ENCODE results near the gene INAFM1.
"Not testable (repeated sequence)": the region's sequence is repeated elsewhere in the genome, so short reads cannot be mapped to it uniquely, and the experiment has no call there.

Gene INAFM1

DNA sequence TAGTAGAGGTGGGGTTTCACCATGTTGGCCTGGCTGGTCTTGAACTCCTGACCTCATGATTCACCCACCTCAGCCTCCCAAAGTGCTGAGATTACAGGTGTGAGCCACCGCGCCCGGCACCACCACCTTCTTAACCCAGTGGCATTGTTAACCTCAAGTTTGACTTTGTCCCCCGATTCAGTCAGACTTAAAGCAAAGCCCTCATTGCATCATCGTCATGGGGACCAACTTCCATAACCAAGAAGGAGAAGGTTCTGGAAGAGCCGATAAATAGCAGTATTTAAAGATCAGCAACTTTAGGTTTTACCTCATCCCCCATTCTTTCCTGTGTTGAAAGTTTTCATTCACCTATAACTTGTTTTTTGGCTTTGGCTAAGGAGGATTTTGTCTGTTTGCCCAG lies 6.7 kb upstream of the INAFM1 start:
- no peak for DNase-seq (ENCODE audit: low spot score)

- DNase-seq (ENCODE audit: low spot score) = no peak
Observed at GRCh38 chr19:47269596-47269995, 5.1 kb upstream of the INAFM1 start.

GRCh38 chr19:47270408-47270807 lies 4.3 kb upstream of the INAFM1 start:
- no peak for DNase-seq (ENCODE audit: low spot score)

GRCh38 chr19:47271949-47272348 lies 2.7 kb upstream of the INAFM1 start:
- no peak for DNase-seq (ENCODE audit: low spot score)

DNA sequence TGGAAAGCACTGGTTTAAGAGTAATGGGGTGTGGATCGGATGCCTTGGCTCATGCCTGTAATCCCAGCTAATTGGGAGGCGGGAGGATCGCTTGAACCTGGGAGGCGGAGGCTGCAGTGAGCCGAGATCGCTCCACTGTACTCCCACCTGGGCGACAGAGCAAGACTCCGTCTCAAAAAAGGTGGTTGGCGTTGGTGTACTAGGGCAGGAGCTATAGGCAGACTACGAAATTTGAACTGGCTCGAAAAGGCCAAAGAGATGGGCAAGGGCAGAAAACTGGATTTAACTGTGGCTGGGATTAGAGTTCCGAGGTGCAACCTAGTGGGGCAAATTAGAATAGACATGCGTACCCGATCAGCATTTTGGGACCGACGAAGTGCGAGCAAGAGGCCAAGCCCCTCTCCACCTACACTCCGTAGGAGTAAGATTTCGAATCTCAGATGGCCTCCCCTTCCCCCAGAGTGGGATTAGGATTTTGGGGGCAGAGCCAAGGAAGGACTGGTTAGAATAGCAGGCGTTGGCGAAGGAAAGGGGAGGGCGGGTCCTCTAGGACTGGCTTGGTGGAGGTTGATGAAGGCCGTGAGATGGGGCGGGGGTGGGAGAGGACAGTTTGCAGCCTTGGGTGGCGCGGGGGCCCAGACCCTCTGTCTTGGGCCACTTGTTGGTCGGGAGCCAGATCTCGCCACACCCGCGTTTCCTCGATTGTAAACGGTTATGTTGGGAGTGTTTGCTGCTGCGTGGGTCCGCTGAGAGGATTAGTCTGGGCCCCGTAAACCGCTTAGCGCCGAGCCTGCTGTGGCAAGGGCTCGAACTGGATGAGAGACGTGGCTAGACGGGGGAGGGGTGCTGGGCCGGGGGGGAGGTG lies 2.0 kb upstream of the INAFM1 start:
- peak; percentile 58 for DNase-seq (ENCODE audit: low spot score)

DNA sequence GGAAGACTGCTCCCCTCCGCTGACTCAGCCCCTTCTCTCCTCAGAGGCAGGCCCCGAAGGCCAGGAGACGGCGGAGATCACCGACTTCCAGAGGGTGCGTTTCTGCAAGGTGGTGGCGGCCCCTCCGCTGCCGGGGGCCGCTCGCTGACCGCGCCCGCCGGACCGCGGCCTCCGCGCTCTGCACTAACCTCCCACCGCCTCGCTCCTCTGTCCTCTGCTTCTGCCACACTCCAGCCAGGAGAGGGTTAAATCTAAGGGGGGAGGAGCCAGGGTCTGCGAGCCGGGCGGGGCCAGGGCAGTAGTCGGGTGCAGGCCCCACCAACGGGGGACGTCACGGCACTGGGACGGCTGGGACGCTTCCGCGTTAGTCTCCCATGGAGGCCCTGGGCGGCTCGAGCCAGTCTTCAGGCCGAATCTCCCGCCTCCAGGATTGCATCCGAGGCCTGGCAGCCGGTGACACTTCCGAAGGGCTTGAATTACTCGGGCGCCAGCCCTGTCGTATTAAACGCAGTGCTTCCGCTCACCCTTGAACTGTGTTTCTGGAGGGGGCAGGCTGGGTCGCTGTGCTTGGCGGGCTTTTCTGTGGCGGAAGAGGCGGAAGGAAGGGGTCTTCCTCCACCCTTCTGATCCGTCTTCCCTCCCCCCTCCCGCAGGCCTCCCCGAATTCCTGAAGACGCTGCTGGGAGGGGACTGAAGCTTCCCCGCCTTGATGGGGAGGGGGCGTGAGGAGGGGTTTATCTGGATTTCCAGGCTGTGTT lies 1.2 kb upstream of the INAFM1 start:
- peak; percentile 93 for DNase-seq (ENCODE audit: low spot score)

DNA sequence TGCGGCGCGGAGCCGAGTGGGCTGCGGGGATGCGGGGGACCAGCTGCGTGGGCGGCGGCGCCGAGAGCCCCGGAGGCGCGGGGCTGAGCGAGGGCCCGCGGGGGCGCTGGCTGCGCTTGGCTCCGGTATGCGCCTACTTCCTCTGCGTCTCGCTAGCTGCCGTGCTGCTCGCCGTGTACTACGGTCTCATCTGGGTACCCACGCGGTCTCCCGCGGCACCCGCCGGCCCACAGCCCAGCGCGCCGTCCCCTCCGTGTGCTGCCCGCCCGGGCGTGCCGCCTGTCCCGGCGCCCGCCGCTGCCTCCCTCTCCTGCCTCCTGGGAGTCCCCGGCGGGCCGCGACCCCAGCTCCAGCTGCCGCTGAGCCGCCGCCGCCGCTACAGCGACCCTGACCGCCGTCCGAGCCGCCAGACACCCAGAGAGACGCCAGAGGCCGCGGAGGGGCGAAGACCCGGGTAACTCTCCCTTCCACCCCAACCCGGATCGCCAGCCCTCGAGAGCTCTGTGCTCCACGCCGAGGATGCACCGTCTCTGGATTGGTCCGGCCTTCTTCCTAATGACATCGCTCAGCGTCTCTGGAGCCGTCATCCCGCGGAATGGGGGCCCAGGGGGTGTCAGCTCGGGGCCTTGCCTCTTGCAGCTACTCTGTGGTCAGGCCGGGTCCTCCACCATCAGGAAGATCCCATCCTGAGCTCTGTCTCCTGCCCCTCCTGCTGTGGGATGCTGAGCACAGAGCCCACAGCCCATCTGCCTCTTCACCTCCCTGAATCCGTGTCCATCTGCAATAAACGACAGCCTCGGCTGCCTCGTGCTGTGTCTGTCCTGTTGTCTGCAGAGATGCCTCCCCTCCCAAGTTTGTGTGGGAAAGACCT lies 441 bp downstream of the INAFM1 start:
- peak; percentile 11 for DNase-seq (ENCODE audit: low spot score)

DNA sequence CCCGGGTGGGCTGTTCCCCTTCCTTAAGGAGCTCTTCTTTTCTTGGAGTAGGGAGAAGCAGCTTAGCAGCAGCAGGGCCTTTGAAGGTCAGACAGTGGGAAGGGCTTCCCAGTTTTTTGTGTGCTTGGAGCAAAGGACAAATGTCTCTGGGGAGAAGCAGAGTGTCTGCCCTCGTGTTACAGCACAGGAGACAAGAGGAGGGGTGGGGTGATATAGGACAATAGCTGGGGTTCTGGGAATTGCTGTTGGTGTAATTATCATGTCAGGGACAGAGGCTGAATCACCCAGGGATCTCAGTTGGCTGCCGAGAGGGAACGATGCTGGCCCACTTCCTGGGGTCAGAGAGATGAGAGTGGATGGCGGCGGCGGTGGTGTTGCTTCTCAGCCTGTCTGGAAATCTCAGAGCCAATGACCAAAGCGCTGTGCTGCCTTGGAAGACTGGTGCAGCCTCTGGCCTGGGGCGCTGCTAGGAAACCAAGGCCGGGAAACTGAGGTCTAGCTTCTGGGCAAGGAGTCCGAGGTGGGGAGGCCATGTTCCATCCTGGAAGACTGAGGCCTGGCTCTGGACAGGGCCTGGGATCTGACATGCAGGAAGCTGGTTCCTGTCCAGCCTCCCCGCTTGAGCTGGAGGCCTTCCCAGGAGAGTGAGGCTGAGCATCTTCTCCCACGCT lies 1.2 kb downstream of the INAFM1 start:
- DNase-seq (ENCODE audit: low spot score) = peak; percentile 32

DNA sequence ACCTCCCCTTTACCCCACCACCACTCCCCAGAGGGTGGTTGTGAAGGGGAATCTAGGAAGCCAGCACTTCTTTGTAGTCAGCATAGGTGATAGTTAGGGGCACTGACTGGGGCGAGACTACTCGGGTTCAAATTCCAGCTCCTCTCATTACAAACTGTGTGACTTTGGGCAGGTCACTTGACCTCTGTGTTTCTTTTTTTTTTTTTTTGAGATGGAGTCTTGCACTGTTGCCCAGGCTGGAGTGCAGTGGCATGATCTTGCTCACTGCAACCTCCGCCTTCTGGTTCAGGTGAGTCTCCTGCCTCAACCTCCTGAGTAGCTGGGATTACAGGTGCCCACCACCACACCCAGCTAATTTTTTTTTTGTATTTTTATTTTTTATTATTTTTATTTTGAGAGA lies 1.8 kb downstream of the INAFM1 start:
- DNase-seq (ENCODE audit: low spot score) = not testable (repeated sequence)

DNA sequence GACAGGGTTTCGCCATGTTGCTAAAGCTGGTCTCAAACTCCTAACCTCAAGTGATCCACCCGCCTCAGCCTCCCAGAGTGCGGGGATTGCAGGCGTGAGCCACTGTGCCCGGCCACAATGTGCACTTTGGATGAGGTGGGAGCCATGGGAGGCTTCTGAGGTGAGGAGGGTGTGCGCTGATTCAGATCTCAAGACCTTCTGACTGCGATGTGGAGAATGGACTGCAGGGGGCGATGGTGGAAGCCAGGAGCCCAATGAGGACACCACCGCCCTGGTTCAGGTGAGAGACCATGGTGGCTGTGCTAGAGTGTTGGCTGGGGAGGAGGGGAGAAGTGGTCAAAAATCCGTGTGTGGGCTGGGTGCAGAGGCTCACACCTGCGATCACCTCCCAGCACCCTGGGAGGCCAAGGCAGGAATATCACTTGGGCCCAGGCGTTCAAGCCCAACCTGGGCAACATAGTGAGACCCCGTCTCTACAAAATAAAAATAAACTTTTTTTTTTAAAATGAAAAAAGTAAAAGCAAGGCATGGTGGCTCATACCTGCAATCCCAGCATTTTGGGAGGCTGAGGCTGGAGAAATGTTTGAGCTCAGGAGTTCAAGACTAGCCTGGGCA lies 5.6 kb downstream of the INAFM1 start:
- peak; percentile 23 for DNase-seq (ENCODE audit: low spot score)

- DNase-seq (ENCODE audit: low spot score) = no peak
Observed at GRCh38 chr19:47283405-47284059, 8.8 kb downstream of the INAFM1 start.

DNA sequence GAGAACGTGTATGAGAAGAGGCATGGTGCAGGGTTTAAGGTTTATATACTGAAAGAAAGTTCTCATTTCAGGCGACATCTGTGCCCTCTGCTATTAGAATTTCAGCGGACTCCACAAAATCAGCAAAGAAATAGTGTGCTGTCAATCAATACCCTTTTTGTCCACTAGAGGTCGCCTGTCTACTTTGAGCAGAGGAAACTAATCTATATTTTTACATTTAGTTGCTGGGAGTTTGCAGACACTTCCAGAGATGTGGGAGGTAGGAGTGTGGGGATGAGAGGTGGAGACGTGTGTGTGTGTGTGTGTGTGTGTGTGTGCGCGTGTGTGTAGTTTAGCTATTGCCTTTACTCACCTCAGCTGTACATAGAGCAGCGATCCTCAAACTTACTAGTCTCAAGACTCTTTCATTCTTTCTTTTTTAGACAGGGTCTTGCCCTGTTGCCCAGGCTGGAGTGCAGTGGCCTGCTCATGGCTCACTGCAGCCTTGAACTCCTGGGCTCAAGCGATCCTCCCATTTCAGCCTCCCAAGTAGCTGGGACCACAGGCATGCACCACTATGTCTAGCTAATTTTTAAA lies 9.7 kb downstream of the INAFM1 start:
- peak; percentile 33 for DNase-seq (ENCODE audit: low spot score)

DNA sequence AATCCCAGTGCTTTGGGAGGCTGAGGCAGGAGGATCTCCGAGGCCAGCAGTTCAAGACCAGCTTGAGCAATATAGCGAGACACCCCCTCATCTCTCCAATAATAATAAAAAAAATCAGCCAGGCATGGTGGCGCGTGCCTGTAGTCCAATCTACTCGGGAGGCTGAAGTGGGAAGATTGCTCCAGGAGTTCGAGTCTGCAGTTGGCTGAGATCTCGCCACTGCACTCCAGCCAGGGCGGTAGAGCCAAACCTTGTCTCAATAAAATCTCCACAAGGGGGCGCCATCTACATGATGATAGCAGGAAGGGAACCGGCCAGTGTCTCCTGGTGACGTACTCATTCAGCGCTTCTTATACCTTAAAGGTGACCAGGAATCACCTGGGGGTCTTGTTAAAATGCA lies 21.4 kb downstream of the INAFM1 start:
- peak; percentile 80 for DNase-seq (ENCODE audit: low spot score)

DNA sequence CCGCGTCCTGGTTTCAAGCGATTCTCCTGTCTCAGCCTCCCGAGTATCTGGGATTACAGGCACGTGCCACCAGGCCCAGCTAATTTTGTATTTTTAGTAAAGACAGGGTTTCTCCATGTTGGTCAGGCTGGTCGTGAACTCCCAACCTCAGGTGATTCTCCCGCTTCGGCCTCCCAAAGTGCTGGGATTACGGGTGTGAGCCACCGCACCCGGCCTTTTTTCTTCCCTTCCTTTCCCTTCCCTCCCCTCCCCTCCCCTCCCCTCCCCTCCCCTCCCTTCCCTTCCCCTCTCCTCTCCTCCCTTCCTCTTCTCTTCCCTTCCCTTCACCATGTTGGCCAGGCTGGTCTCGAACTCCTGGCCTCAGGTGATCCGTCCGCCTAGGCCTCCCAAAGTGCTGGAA lies 26.2 kb downstream of the INAFM1 start:
- DNase-seq (ENCODE audit: low spot score) = not testable (repeated sequence)

DNA sequence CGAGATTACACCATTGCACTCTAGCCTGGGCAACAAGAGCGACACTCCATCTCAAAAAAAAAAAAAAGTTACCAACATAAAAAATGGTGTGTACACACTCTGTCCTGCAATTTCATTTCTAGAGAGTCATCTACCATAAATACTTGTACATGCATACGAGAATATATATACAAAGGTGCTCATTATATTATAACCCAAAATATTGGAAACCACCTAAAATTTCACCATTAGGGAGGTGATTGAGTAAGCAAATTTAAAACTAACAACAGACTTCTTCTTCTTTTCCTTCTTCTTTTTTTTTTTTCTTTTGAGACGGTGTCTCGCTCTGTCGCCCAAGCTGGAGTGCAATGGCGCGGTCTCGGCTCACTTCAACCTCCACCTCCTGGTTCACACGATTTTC lies 27.6 kb downstream of the INAFM1 start:
- no peak for DNase-seq (ENCODE audit: low spot score)

GRCh38 chr19:47303966-47304365 lies 29.3 kb downstream of the INAFM1 start:
- no peak for DNase-seq (ENCODE audit: low spot score)

GRCh38 chr19:47305309-47305751 lies 30.6 kb downstream of the INAFM1 start:
- peak; percentile 91 for DNase-seq (ENCODE audit: low spot score)

- DNase-seq (ENCODE audit: low spot score) = no peak
Observed at GRCh38 chr19:47306303-47306702, 31.6 kb downstream of the INAFM1 start.

DNA sequence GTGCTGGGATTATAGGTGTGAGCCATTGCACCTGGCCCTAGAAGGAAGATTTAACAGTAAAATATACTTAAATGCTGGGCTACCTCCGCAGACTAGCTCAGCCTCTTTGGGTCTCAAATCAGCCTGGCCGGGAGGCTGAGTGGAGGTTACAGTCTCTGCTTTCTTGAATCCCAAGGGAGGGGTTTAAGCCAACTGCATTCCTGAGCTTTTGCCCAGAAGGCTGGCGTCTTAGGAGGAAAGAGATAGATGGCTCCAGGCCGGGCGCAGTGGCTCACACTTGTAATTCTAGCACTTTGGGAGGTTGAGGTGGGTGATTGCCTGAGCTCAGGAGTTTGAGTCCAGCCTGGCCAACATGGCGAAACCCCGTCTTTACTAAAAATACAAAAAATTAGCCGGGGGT lies 34.4 kb downstream of the INAFM1 start:
- DNase-seq (ENCODE audit: low spot score) = peak; percentile 34

DNA sequence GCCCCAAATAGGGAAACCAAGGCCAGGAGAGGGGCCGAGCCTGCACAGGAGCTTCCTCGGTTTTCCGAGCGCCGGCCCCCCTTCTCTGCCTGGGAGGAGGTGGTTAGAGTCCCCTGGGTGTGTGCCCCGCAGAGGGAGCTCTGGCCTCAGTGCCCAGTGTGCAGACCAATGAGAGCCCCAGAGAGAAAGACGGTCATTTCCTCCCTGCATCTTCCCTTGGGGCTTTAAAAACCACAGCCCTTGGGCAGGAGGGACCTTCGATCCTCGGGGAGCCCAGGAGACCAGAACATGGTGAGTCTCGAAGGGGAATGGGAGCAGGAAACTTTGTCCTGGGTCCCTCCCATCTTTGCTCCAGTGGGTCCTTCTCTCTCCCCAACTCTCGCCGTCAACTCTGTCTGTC lies 34.9 kb downstream of the INAFM1 start, which contains the start of gene C5AR1:
Gene C5AR1, plus strand, starts transcription at position 254 of the 400 bp plus-strand sequence. Its CDS starts 35 bp downstream, at position 289.
- DNase-seq (ENCODE audit: low spot score) = no peak
